NCI-H146 treated with DMSO at 0.1 percent for 48 hours (cell line): ENCODE measurements around the gene OR2H1.

Source experiments
- DNase-seq: peaks from one replicate; lab custom pipeline; 2025; ENCODE audit not compliant: unreplicated experiment; lab: John Stamatoyannopoulos, UW

The OR2H1 gene

DNA sequence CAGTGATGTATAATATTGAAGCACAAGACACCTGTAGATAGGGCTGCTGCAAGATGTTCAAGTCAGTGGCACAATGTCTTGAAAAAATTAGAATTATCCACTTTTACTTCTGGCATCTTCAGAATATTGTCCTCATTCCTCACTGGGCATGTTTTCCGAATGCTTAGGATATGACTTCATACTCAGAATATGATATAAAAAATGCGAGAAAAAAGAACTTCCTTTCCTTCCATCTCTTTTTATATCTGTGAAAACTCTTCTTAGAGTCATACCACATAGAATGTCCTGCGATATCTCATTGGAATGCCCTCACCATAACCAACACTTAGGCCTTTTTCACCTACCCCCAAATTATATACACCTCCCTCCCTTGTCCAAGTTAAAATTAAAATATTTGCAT, 26.2 kb downstream of the OR2H1 start:
- DNase-seq, result no peak

DNA sequence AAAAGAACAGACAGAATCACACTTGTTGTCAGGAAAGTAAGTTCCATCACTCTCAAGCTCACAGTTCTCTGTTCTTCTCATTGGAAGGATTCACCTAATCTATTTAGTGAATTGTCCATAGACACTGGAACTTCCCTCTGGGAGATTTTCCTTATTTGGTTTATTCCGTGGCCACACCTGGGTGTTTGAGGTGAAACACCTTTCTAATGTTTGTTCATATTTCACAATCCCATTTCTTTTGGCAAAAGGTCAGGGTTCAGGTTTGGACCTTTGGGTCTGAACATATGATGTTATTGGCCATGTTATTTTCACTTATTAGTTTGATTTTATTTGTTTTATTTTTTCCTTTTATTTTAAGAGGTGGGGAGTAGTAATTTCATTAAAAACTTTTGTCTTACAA, 26.8 kb downstream of the OR2H1 start:
- no peak for DNase-seq

DNA sequence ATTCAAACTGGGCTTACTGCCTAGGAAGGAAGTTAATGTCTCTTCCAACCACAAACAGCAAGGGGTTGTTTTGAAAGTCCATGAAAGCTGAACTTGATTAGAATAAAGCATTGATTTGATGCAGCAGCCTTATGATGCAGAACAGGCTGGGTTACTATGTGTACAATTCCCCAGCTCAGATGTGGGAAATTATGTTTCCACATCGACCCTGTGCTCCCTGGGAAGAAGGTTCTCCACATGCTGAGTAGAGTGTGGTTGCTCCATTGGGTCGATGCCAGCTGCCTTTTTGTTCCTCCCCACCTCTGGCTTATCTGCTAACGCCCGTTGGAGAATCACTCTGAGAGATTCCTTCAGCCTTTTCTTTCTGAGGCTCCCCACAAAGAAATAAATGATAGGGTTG, 29.6 kb downstream of the OR2H1 start:
- no peak for DNase-seq

DNA sequence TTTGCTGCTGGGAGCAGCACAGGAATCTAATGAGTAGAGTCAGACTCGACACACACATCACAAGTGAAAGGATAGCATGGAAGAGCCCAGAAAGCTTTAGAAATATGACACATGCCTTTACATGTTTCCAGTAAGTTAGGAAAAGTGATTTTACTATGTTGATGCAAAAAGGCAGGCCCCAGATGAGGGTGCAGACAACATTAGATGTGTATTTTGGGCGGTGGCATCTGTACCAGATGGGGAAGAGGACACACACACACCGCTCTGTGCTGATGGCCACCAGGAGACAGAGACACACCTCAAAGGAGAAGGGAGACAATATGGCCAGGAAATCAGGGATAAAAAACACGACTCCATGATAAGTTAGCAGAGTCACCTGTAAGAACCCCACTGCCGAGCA, 30.2 kb downstream of the OR2H1 start:
- no peak for DNase-seq

DNA sequence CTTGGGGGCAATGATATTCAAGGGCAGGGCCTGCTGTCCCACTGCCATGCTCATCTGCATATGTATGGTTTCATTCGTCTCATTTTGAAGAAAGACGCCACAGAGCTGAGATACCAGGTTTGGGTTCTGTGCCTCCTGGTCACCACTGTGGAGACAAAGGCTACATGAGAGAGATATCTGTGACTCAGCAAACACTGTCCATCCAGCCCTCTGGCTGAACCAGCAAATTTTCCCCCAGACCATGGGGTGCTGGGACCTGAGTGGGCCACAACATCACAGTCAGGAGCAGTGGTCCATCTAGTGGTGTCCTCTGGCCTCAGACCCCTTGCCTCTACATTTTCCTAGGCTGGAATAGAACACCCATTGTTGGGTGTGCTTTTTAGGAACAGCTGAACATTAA, 30.7 kb downstream of the OR2H1 start, which contains the start of gene MAS1L:
Gene MAS1L, minus strand, starts transcription at position 297 of the 400 bp plus-strand sequence. Its CDS starts 54 bp downstream, at position 243.
- no peak for DNase-seq

DNA sequence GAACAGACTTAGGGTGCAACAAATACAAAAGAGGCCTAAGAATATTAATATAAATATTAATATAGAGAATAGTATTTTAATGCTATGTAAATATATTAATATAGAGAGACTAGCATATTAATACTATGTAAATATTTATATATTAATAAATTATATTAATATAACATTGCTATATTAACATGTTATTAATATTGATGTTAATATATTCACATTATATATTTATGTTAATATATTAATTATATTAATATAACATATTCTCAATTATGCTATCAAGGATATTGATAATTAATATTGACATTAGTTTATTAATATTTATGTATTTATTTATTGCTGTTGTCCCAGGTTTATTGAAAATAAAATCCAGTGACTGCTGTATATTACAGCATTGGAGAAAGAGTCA, 31.9 kb downstream of the OR2H1 start:
- DNase-seq, result no peak

DNA sequence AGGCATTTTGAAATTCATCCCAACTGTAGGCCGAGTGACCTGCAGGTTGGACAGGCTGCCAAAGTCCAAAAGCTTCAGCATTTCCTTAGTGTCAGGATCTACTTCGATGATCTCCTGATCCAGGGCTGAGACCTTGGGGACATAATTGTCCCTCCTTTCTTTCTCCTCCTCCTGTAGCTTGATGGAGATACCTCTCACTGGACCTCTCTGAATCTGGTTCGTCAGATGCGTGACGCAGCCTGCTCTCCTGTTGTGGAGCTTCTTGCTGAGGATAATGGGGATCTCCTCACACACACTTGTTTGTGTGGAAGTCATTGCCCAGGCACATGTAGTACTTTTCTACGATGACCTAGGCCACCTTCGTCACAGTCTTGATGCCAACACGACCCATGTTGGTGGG, 32.3 kb downstream of the OR2H1 start:
- DNase-seq, result no peak

DNA sequence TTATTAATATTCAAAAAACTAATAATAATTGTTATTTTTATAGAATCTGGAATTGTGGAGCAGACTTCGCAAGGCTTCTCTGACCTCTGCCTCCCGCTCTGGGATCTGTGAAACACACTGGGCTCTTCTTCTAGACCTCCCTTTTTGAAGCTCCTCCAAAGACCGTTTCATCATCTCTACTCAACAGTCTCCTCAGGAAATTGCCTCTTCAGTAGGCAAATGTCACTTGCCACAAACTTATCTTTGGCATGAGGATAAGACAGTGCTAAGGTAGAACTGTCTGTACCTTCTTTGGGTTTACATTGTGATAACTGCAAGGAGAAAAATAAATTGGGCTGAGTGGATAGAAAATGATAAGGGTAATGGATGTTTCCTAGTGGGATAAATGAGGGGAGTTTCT, 33.1 kb downstream of the OR2H1 start:
- DNase-seq, result no peak

DNA sequence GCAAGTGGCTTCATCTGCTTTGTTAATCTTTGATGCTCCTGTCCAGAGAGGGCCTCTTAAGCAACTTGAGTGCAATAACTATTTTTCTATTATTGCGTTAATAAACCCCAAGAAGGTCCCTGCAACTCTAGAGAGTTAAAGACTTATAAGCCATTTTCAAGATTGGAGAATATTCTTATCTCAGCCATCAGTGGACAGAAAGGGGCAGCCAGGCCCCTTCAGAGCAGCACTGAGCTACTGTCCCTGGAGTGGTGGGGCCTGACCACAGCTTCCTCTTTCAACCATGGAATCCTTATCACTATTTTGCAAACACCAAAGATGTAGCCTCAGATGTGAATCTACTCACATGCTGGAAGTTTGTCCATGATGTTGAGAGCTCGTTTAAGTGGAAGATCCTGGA, 33.6 kb downstream of the OR2H1 start:
- no peak for DNase-seq

DNA sequence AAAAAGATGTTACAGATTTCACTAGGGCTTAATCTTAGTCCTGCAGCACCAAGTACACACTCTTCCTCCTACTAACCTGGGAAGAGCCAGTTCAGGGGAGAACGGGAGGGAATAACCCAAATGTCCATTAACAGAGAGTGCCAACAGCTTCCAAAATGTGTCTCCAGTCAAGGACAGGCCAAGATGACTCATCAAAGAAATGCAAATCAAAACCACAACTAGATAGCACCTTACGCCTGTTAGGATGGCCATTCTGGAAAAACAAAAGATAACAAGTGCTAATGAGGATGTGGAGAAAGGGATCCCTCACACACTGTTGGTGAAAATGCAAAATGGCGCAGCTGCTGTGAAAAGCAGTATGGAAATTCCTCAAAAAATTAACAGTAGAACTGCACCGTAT, 34.6 kb downstream of the OR2H1 start:
- DNase-seq, result no peak

DNA sequence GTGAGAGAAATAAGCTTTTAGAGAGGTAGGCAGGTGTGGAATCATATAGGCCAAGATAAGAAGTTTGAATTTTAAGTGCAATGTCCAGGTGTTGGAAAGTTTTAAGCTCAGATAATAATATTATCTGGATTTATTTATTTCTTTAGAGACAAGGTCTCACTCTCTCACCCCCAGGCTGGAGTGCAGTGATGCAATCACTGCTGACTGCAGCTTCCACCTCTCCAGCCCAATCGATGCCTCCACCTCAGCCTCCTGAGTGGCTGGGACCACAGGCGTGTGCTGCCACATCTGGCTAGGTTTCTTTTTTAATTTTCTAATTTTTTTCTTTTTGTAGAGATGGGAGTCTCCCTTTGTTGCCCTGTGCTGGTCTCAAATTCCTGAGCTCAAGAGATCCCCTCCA, 36.3 kb downstream of the OR2H1 start:
- DNase-seq, result no peak

DNA sequence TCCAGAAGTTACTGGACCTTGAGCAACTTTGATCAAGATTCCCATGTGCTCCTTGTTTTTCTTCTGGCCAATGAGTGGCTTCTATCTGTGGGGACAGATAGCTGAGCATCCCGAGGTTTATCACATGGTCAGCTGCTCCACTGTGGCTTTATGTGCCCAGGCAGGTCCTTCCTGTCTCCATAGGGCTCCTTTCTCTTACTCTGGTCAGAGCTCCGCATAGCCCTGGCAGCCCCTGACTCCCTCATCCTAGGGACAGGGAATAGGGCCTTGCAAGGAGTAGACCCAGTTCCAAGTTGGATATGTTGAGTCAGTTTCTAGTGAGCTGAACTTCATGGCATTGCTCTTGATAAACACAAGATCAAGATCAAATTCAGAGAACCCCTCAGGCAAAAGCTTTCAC, 37.2 kb downstream of the OR2H1 start:
- DNase-seq, result no peak

DNA sequence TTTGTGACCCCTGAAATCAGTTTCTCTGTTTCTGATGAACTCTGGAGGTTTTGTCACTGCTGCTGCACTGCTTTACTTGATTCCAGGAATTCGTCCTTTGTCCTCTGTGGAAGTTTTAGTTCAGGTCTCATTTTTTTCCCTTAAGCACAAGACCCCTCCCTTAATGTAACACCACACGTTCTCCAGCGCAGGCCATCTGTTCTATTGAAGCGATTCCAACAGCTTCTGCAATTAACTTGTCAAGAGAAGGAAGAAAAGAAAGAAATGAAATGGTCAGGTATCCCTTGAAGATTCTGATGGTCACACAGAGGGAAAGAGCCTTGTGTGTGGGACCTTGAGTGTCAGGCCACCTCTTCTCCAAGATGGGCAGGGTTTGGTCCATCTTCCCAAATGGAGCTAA, 38.6 kb downstream of the OR2H1 start:
- DNase-seq, result no peak

DNA sequence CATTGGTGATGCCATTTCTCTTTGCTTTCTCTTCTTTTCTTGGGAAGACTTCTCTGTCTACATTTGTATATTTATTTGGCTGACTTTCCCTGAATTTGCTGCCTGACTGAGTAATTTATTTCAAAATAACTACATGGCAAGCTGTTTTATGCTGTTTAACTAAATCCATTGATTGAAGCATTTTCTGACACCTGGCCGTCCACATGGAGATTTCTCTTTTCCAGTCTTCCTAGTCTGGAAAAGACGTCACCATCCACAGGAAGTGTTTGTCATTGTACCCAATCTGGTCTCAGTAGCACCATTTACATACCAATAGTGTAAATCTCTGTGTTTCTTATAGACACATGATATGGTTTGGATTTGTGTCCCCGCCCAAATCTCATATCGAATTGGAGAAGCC, 40.0 kb downstream of the OR2H1 start:
- no peak for DNase-seq

DNA sequence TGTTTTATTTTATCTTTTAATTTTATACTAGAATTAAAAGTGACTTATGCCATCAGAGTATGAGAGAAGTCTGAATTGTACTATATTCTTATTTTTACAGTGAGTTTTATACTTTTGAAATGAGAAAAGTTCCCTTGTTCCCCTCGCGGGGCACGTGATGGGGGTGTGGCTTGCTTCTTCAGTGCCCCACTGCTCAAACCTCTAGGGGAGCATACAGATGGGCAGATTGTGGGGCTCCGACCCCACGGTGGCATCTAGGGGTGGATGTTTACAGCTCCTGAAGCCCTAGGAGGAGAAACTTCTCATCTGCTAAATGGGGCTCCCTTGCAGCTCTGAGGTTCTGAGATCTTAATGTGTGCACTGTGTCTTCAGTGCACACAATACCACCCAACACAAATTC, 42.7 kb downstream of the OR2H1 start:
- DNase-seq, result no peak

DNA sequence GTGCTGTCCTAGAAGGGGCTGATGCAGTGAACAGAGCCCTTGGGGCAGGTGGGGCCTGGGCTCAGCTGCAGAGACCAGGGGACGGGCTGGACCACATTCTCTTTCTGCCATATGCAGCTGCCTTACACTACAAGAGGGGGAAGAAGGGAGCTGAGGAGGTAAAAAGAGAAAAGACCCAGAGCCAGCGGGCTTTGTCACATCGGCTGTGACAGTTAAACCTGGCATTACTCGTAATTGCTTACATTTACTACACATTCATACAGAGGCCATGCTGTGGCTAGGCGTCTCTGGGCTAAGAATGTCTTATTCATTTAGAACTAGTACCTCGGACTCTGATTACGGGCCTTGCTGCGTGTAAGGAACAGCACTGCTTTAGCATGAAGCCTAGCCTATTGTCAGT, 43.6 kb downstream of the OR2H1 start:
- DNase-seq, result no peak

DNA sequence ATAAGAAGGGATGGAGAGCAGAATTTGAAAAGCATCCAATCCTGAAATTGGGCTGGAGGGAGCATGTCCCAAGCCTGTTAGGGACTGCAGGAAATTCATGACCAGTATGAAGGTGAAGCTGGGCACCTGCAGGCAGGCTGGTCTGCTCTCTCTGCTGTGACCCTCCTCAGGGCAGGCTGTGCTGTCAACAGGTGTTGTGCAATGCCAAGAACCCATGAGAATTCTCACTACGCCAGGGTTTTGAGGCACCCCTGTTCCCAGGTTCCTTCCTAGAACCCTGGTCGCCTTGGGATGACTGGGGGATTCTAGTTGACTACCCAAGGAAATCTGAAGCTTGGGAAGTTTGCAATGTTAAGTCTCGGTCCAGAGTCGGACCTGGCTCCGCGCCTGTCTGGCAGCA, 44.2 kb downstream of the OR2H1 start:
- DNase-seq, result no peak

DNA sequence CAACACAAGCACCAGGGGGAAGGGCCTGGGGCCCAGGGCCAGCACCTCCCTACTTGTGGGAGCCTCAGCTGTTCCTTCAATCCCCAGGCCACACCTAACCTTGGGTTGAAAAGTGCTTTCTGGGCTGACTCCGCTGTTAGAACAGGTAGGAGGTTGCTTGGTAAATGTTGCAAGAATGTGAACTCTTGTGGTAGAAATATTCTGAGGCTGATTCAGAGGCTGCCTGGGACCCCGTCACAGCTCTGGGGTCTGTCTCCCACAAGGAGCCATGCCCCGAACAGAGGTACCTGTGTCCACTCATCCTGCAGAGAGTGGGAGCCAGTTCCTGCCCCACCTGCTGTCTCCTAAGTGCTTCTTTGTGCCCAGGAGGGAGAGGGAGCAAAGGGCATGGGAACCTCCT, 45.2 kb downstream of the OR2H1 start:
- no peak for DNase-seq

DNA sequence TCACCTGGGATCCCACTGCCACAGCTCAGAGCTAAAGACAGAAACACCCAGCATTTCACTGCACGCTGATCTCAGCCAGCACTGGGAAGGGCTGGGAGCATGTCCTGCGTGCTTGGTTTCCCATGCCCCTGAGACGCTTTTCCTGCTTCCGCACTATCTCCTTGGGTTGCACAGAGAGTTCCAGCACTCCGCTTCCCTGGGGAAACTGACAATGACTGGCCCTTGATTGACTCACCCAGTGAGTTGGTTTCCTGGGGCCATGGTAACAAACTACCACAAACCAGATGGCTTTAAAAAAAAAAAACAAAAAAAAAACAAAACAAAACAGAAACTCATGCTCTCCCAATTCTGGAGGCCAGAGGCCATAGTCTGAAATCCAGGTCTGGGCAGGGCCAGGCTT, 45.6 kb downstream of the OR2H1 start:
- no peak for DNase-seq

DNA sequence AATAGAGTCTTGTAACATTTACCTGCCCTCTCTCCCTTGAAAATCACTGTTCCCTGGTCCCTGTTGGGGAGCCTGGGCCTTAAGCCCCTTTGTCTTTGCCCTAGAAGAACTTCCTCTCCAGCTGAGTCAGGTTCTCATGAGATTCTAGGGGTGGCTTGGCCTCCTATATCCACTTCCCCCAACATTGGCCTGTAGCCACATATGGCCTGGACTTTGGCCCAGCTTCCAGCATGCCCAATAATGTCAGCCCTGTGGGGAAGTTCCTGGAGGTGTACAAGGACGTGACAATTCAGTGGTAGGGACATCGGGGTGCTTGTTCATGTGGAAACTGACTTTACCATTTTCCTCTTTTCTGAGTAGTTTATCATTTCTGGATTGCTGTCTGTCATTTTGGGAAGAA, 48.0 kb downstream of the OR2H1 start:
- no peak for DNase-seq

DNA sequence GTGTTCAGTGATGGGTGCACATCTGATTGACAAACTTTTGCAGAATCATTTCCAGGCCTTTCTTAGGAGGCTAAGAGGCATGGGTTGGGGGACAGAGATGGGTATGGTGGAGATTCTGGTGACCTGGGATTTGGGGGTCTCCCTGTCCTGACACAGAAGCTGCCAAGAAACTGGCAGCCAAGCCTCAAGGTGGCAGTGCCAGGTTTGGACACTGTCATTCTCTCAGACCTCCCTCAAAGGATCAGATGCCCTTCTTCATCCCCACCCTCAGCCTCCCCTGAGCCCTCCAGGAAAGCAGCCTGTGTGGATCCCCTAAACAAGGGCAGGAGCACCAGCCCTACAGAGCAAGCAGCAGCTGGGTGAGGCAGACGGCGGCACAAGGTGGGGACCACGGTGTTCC, 48.9 kb downstream of the OR2H1 start:
- DNase-seq, result no peak

DNA sequence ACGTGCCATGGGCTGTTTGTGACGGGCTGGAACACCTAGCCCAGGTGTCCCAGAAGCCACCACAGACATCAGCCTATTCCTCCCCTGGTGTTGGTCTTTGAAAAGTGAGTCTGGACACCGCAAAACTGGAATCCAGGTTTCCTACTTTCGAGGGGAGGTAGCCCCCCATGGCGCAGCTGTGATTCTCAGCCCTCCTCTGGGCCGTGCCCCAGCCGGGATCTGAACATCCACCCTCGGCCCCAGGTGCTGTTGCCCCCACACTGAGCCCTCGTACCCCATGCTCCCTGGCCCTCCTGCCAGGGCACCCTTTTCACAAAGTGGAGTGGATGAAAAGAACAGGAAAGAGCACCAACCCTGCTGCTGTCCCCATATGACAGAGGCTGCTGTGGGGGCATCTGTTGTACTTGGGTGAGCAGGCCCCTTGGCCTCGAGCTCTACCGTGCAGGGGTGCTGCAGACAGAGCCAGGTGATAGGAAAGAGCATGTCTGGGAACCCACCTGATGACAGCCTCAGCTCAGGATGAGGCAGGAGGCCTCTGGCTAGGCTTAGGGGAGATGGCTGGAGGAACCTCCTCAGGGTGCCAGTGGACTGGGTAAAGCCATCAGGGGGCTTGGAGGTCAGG, 49.6 kb downstream of the OR2H1 start:
- DNase-seq, result no peak

DNA sequence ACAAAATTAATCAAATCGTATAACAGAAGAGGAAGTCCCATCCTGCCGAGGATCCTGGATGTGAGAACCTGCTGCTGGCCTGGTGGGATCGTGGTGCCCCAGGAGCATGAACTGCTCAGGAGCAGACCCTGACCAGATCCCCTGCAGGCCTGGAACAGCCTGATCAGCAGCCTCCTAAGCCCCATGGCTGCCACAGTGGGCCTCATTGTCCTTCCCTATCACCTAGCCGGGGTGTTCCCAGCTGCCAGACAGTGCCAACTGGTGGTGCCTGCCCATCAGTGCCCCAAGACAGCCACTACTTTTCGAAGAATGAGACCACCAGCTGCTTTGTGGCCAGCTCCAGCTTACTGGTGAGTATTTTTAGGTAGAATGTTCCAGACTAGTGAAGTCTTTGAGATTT, 50.4 kb downstream of the OR2H1 start:
- DNase-seq, result no peak

DNA sequence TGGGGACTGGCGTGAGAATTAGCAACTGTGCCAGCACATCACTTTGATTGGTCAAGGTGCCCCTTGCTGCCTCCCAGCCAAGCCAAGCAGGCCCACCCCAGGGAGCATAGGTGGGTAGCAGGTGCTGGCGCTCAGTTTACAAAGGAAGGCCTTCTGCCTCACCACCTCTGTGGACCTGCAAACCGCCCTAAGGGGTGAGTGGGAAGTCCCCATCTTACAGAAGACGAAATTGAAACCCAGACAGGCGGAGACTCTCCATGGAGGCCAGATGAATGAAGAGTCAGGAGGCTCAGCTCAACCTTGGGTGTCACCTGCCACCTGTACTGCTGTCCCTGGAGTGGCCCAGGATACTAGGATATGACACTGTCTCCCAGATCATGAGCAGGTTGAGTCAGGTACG, 52.3 kb downstream of the OR2H1 start:
- no peak for DNase-seq
